ENCODE results near the gene COBL. TPM values are rescaled to one million over a fixed set of nuclear protein-coding genes. Genes with fewer than 3 reads are reported as not detected.

The COBL gene, protein sequence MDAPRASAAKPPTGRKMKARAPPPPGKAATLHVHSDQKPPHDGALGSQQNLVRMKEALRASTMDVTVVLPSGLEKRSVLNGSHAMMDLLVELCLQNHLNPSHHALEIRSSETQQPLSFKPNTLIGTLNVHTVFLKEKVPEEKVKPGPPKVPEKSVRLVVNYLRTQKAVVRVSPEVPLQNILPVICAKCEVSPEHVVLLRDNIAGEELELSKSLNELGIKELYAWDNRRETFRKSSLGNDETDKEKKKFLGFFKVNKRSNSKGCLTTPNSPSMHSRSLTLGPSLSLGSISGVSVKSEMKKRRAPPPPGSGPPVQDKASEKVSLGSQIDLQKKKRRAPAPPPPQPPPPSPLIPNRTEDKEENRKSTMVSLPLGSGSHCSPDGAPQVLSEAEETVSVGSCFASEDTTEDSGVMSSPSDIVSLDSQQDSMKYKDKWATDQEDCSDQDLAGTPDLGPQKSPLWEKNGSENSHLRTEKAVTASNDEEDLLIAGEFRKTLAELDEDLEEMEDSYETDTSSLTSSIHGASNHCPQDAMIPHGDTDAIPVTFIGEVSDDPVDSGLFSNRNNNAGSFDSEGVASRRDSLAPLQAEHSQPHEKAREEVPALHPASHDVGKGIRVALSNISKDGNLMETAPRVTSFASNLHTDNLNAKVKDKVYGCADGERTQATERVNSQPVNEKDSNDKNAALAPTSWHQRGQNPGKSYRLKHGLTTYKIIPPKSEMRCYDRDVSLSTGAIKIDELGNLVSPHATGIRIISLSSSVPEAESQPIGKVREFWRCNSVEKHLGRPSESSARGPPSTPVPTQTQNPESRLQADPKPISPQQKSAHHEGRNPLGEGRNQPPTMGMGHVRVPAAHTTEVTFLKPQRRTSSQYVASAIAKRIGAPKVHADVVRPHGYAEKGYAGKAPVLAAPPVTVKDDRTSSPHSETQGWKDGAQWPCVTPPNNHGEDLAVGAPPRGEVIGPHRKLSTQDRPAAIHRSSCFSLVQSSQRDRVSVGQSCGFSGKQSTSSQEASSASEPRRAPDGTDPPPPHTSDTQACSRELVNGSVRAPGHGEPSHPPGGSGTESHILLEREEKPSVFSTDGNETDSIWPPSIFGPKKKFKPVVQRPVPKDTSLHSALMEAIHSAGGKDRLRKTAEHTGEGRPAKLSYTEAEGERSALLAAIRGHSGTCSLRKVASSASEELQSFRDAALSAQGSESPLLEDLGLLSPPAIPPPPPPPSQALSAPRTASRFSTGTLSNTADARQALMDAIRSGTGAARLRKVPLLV
- total RNA-seq, result 10 to 100 TPM in 1 of 2 donors, under 1 TPM in 1; 0.33 to 16.2 TPM

GRCh38 chr7:51316666-51317581, at the start of gene COBL:
Gene COBL, minus strand, starts transcription at chr7:51316809. Its CDS starts 176 bp downstream, at chr7:51316633.

Measured in melanocyte of skin (primary cell).